Fibroblast of pulmonary artery (primary cell): ENCODE measurements around the gene PHF14.

Experiments used
- DNase-seq: peaks from one replicate; pipeline ENCODE4 v3.0.0-alpha.2; 2010; ENCODE audit warnings: low read depth
- H3K4me3 ChIP-seq: replicated peaks from 2 replicates; pipeline ENCODE4 v1.5.1; 2011; ENCODE audit warnings: low read depth, mild to moderate bottlenecking, control low read depth, low read length, moderate library complexity
- TF ChIP-seq, protein P1 (sequence below): IDR thresholded peaks from 2 replicates; pipeline ENCODE4 v1.5.1; 2011; ENCODE audit warnings: mild to moderate bottlenecking, control low read depth, low read length, inconsistent platforms; ENCODE audit errors: missing control alignments

PHF14 gene

DNA sequence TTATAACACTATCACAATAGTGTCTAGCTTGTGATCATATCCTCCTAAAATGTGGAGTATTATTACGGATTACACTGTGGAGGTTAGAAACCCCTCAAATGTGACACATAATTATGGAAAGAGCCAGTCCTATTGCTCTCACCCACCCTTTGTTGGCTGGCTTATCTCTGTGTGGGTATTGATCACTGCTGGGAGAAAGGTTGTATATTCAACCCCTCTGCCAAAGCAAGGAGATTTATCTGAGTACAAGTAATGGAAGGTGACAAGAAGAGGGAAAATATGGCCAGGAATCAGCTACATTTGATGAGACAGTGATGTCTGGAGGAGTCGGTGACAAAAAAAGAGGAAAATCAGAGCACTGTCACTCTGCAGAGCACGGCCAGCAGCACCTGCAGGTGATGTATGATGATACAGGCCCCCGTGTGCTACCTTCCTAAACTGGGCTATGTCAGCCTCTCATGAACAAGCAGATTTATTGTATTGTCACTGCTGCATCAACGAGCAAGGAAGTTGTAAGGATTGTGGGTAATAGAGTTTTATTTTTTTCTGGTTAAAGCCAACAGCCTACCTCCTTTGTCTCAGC is 235.3 kb downstream of the PHF14 start:
- TF ChIP-seq, protein P1, sequence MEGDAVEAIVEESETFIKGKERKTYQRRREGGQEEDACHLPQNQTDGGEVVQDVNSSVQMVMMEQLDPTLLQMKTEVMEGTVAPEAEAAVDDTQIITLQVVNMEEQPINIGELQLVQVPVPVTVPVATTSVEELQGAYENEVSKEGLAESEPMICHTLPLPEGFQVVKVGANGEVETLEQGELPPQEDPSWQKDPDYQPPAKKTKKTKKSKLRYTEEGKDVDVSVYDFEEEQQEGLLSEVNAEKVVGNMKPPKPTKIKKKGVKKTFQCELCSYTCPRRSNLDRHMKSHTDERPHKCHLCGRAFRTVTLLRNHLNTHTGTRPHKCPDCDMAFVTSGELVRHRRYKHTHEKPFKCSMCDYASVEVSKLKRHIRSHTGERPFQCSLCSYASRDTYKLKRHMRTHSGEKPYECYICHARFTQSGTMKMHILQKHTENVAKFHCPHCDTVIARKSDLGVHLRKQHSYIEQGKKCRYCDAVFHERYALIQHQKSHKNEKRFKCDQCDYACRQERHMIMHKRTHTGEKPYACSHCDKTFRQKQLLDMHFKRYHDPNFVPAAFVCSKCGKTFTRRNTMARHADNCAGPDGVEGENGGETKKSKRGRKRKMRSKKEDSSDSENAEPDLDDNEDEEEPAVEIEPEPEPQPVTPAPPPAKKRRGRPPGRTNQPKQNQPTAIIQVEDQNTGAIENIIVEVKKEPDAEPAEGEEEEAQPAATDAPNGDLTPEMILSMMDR, result no peak
- no peak for DNase-seq
- H3K4me3 ChIP-seq, result no peak overlapping the region

- TF ChIP-seq, protein P1, result no peak
- no peak for DNase-seq
- H3K4me3 ChIP-seq, result no peak overlapping the region
These were observed 236.7 kb downstream of the PHF14 start for GRCh38 chr7:11210374-11210773.

GRCh38 chr7:11212080-11212711 is 238.5 kb downstream of the PHF14 start:
- TF ChIP-seq, protein P1, result peak; percentile 86
- DNase-seq, result peak; percentile 83
- H3K4me3 ChIP-seq, result no peak overlapping the region

DNA sequence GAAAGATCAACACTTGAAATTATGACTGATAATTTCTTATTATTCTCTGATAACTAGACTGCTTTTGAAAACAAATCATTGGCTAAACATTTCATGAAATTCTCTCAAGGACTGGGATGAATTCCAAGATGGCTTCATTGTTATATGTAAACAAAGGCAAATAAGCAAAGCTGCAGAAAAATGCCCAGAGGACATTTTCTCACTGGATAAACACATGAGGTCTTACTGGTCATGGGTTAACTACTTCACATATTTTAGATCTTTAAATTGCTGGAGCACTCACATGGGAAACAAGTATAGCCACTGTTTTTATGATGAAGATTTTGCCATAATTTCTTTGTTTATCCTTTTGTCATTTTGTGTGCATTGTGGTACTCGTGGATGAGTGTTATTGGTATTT is 239.1 kb downstream of the PHF14 start:
- TF ChIP-seq, protein P1, result no peak
- DNase-seq, result peak; percentile 47
- no peak overlapping the region for H3K4me3 ChIP-seq

DNA sequence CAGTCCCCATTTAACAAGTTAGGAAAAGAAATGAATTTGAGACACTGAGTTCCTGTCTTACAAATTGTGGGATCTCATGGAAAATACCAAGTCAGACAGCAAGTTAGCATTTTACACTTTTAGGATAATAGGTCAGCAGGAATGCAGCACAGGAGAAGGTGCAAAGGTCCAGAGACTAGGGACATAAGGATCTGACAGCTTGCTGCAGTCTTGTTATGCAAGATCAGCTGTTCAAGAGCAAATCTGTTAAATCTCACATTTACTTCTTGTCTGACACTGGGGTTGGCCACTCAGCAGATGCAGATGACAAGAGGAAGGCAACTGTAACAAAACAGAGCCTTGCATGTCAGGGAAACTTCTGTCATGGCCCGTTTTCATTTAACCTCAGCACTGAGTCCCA is 239.6 kb downstream of the PHF14 start:
- DNase-seq, result no peak
- TF ChIP-seq, protein P1, result no peak
- H3K4me3 ChIP-seq, result no peak overlapping the region

DNA sequence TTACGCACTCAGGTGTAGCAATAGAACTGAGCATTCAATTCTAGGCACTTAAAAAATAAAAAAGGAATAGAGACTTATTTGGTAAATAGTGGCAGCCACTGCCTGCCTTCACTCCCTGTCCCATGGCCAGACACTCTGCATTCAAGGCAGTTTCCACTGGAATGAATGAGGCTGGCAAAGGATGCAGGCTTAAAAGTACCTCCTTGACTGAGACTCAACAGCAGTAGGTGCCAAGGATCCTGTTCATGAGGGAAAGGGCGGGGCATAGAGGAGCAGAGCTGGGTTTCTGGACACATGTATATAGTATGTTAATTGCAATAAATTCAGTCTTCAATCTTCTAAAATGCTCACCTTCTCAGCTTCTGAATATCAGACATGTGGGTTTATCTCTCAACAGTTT is 242.6 kb downstream of the PHF14 start:
- no peak for DNase-seq
- no peak overlapping the region for H3K4me3 ChIP-seq
- TF ChIP-seq, protein P1, result no peak
